GM12878 (cell line): ENCODE results near the gene SETBP1. TPM values are rescaled to one million over a fixed set of nuclear protein-coding genes. Genes with fewer than 3 reads are reported as not detected.

Source experiments
- ATAC-seq: fragments of 200-7000 bp; cut with Tn5 transposase; 3 replicates; pipeline ENCODE4 v1.9.1; 2020; ENCODE audit warnings: mild to moderate bottlenecking, moderate library complexity
- BruUV-seq: library from RNA; stranded (reverse); fragments of 400-500 nt; replicated peaks from 2 replicates; lab custom pipeline; 2021; lab: Mats Ljungman, UMichigan
- CTCF ChIA-PET: fragments of 300-600 bp; sonication (Branson Sonifier 250); formaldehyde crosslinking; extraction: SDS; loops from one replicate; lab custom pipeline; 2021; ENCODE audit warnings: inconsistent platforms; lab: Yijun Ruan, JAX
- POLR2A ChIA-PET: fragments of 350-600 bp; formaldehyde crosslinking; extraction: SDS; loops from one replicate; lab custom pipeline; 2021; ENCODE audit warnings: inconsistent platforms; lab: Charles Lee
- RAD21 ChIA-PET: fragments of 300-600 bp; sonication (Branson Sonifier 250); formaldehyde crosslinking; loops from one replicate; lab custom pipeline; 2023; ENCODE audit warnings: antibody characterized with exemption; ENCODE audit not compliant: unreplicated experiment; lab: Charles Lee
- SMC1A ChIA-PET: fragments of 300-600 bp; sonication (Branson Sonifier 250); formaldehyde crosslinking; loops from one replicate; lab custom pipeline; 2023; ENCODE audit not compliant: unreplicated experiment, uncharacterized antibody; lab: Charles Lee
- DNase-seq: peaks from one replicate; pipeline ENCODE4 v3.0.0-alpha.2; 2011; ENCODE audit warnings: low read depth, low spot score
- FAIRE-seq: peaks from 3 replicates; lab custom pipeline; 2011; peaks lifted over from hg19 to GRCh38; lab: Jason Lieb, UNC
- H2AFZ ChIP-seq: 2 replicates; pipeline ENCODE4 v1.6.0; 2011; ENCODE audit warnings: low read depth, low read length, control low read depth; ENCODE audit not compliant: control insufficient read depth
- H3K27ac ChIP-seq: 2 replicates; pipeline ENCODE4 v1.5.1; 2011; ENCODE audit warnings: control low read depth; ENCODE audit not compliant: control insufficient read depth, insufficient read depth
- H3K27me3 ChIP-seq, 2 experiments: replicated peaks in 1 of 2; 2 replicates each; pipeline versions ENCODE4 v1.6.0 to v1.6.1; 2011; ENCODE audit warnings: low read length in 1 of 2; ENCODE audit not compliant: control insufficient read depth in 2 of 2, insufficient read depth in 2 of 2
- H3K36me3 ChIP-seq, 2 experiments: 2 replicates each; pipeline ENCODE4 v1.5.1; 2011; ENCODE audit warnings: low read length in 1 of 2; ENCODE audit not compliant: control insufficient read depth in 2 of 2, insufficient read depth in 2 of 2
- H3K4me1 ChIP-seq: 2 replicates; pipeline ENCODE4 v1.6.1; 2011; ENCODE audit warnings: mild to moderate bottlenecking, low read length, moderate library complexity, mixed read lengths; ENCODE audit not compliant: control insufficient read depth, insufficient read depth
- H3K4me2 ChIP-seq: 2 replicates; pipeline ENCODE4 v1.6.0; 2011; ENCODE audit warnings: control low read depth; ENCODE audit not compliant: control insufficient read depth, insufficient read depth
- H3K4me3 ChIP-seq: fragments of 200-600 bp; sonication (generic); 2 replicates; pipeline ENCODE4 v1.5.1; 2016
- H3K79me2 ChIP-seq: 2 replicates; pipeline ENCODE4 v1.6.0; 2011; ENCODE audit warnings: low read length; ENCODE audit not compliant: control insufficient read depth, insufficient read depth
- H3K9ac ChIP-seq: 2 replicates; pipeline ENCODE4 v1.8.0; 2011; ENCODE audit warnings: low read length, control low read depth, mixed read lengths; ENCODE audit not compliant: control insufficient read depth, insufficient read depth
- H3K9me3 ChIP-seq: replicated peaks from 3 replicates; pipeline ENCODE4 v1.5.1; 2011; ENCODE audit warnings: mild to moderate bottlenecking, low read length; ENCODE audit not compliant: control insufficient read depth, insufficient read depth
- H4K20me1 ChIP-seq: 2 replicates; pipeline ENCODE4 v1.6.0; 2011; ENCODE audit not compliant: control insufficient read depth, insufficient read depth
- BCLAF1 ChIP-seq: fragments of 450-650 bp; IDR thresholded peaks from 2 replicates; pipeline ENCODE4 v1.6.1; 2017; ENCODE audit warnings: antibody characterized with exemption, mild to moderate bottlenecking, moderate library complexity
- DPF2 ChIP-seq: fragments of 450-650 bp; IDR thresholded peaks from 2 replicates; pipeline ENCODE4 v1.6.1; 2017; ENCODE audit warnings: mild to moderate bottlenecking
- E2F4 ChIP-seq: IDR thresholded peaks from 2 replicates; pipeline ENCODE4 v1.6.1; 2012; ENCODE audit warnings: low read depth, low read length, improper control_type of control experiment
- ELK1 ChIP-seq: IDR thresholded peaks from 2 replicates; pipeline ENCODE4 v1.6.1; 2012; ENCODE audit warnings: low read depth, low read length, improper control_type of control experiment
- EP300 ChIP-seq, 2 experiments: fragments of 150-350 bp in 1 of 2; IDR thresholded peaks; 2 replicates each; pipeline ENCODE4 v1.6.1; 2011 to 2012; ENCODE audit warnings: low read depth in 2 of 2, low read length in 2 of 2, borderline replicate concordance in 1 of 2, improper control_type of control experiment in 1 of 2, inconsistent platforms in 1 of 2; ENCODE audit not compliant: control insufficient read depth in 1 of 2
- ESRRA ChIP-seq: IDR thresholded peaks from 2 replicates; pipeline ENCODE4 v1.6.1; 2012; ENCODE audit warnings: mild to moderate bottlenecking, low read length, improper control_type of control experiment
- GATAD2B ChIP-seq: fragments of 450-650 bp; conservative IDR thresholded peaks from 2 replicates; pipeline ENCODE4 v1.6.1; 2017; ENCODE audit warnings: low read depth, mild to moderate bottlenecking, moderate library complexity
- NFXL1 ChIP-seq: fragments of 450-650 bp; IDR thresholded peaks from 2 replicates; pipeline ENCODE4 v1.6.1; 2017; ENCODE audit warnings: antibody characterized with exemption, mild to moderate bottlenecking, borderline replicate concordance
- PML ChIP-seq: IDR thresholded peaks from 2 replicates; pipeline ENCODE4 v1.6.1; 2012; ENCODE audit warnings: low read length, inconsistent platforms
- SKIL ChIP-seq: fragments of 450-650 bp; IDR thresholded peaks from 2 replicates; pipeline ENCODE4 v1.6.1; 2017; ENCODE audit warnings: mild to moderate bottlenecking, low read depth, inconsistent platforms; ENCODE audit not compliant: poor library complexity, severe bottlenecking
- SREBF1 ChIP-seq: IDR thresholded peaks from 2 replicates; pipeline ENCODE4 v1.6.1; 2012; ENCODE audit warnings: mild to moderate bottlenecking, low read length
- ZNF274 ChIP-seq: IDR thresholded peaks from one replicate; pipeline ENCODE4 v1.8.0; 2011; ENCODE audit not compliant: insufficient read length, insufficient read depth
- WGBS: methylation state at CpG from one replicate; pipeline ENCODE4 v1.1.6; 2016; ENCODE audit warnings: low lambda C conversion rate; ENCODE audit not compliant: insufficient replicate concordance, insufficient coverage; ENCODE audit errors: missing lambda C conversion rate; 5-methylcytosine and 5-hydroxymethylcytosine counted together
- in situ Hi-C: fragments of 300-500 bp; cut with MboI; formaldehyde crosslinking; loops from 9 replicates; pipeline ENCODE4 v1.14.3; 2018; ENCODE audit warnings: mixed read lengths
- intact Hi-C: fragments of 100-400 bp; cut with micrococcal nuclease; formaldehyde crosslinking; loops from one replicate; pipeline ENCODE4 v1.14.2; 2022; ENCODE audit not compliant: unreplicated experiment
- polyA plus RNA-seq, 11 experiments: library from polyadenylated mRNA; depleted of rRNA in 4 of 11; unstranded in 6 of 11; stranded (reverse) in 5 of 11; fragments of >200 nt; fragmentation: Nextera tagmentation in 4 of 11; fragmentation: Illumina TruSeq in 1 of 11; extraction: Ambion mirVana in 4 of 11; extraction: Trizol in 1 of 11; gene quantifications; 1 replicate in 1 of 11; 2 replicates in 10 of 11; pipeline versions ENCODE4 v1.2.1 to v1.2.3, GENCODE V29; 2011 to 2016; ENCODE audit warnings: inconsistent platforms in 2 of 11, missing spikeins in 2 of 11, low read depth in 1 of 11
- total RNA-seq, 4 experiments: library from RNA; depleted of rRNA in 3 of 4; stranded (reverse); fragments of >200 nt in 3 of 4; fragmentation: Illumina TruSeq in 1 of 4; extraction: Trizol in 1 of 4; gene quantifications; 2 replicates each; pipeline versions ENCODE4 v1.2.1 to v1.2.3, GENCODE V29; 2013 to 2021
- TF ChIP-seq, protein P1 (sequence below): IDR thresholded peaks from 2 replicates; pipeline ENCODE4 v1.6.1; 2011; ENCODE audit warnings: low read depth, low read length, improper control_type of control experiment, borderline replicate concordance

Gene SETBP1
- total and polyA plus RNA-seq, 10 of the 15 experiments (the other 5 are each of a cell fraction or from before 2014, with no cell fraction given): 0.99 to 29.7 (median 8.3) TPM

GRCh38 chr18:44801781-44802180 lies 121.1 kb downstream of the SETBP1 start:
- H3K4me1 ChIP-seq: peaks cover 40% of the 10 kb centered on the region
- no TSS peak for BruUV-seq
- no peaks in the 10 kb centered on the region for H3K27me3 ChIP-seq
- ChIA-PET SMC1A (interaction anchor here (0.7 to 4.0 kb wide), 10 partner anchors 15 to 109 kb away, joined by 3 to 21 read pairs (median 3); no protein-coding TSS in a partner anchor), RAD21 (interaction anchor here (0.8 to 2.4 kb wide), 7 partner anchors 16 to 395 kb away, joined by 3 to 7 read pairs (median 3); no protein-coding TSS in a partner anchor), CTCF (interaction anchor here (0.9 to 1.9 kb wide), 3 partner anchors 85 to 411 kb away, joined by 3 to 8 read pairs (median 4); no protein-coding TSS in a partner anchor), POLR2A (interaction anchor here (0.6 to 1.9 kb wide), 4 partner anchors 16 to 44 kb away, joined by 3 to 5 read pairs (median 4); no protein-coding TSS in a partner anchor)
- no peak overlapping the region for H3K4me3 ChIP-seq
- H4K20me1 ChIP-seq: no peaks in the 10 kb centered on the region
- FAIRE-seq (no peak), ATAC-seq (no peak), DNase-seq (no peak)
- in situ Hi-C loops (no loop called here), intact Hi-C loops (loop anchor here (2.0 to 5.0 kb wide), 3 partner anchors 25 to 86 kb away; no protein-coding TSS in a partner anchor)
- H2AFZ ChIP-seq: no peak overlapping the region
- H3K9me3 ChIP-seq: no peaks in the 10 kb centered on the region; the same call in 2 of the 3 replicates
- H3K27ac ChIP-seq: no peak overlapping the region
- no peaks in the 10 kb centered on the region for H3K79me2 ChIP-seq
- peaks cover 0 to 7% of the 10 kb centered on the region in 2 experiments; a peak in 1 of 4 replicates for H3K36me3 ChIP-seq
- no peak overlapping the region for H3K9ac ChIP-seq
- no peak overlapping the region for H3K4me2 ChIP-seq
- WGBS: 62% methylated on average over 2 of the region's 2 CpGs
- TF ChIP-seq ZNF274 (no peak), DPF2 (no peak), E2F4 (no peak), BCLAF1 (no peak), EP300 (IDR thresholded peaks at IDR 0.05; ENCODE audit: borderline replicate concordance in 1 of 2, control insufficient read depth in 1 of 2, low read depth in 2 of 2, low read length in 2 of 2) (no peak), SREBF1 (no peak), SKIL (no peak), GATAD2B (no peak), NFXL1 (no peak), ELK1 (no peak), ESRRA (no peak), PML (no peak)
- TF ChIP-seq, protein P1, sequence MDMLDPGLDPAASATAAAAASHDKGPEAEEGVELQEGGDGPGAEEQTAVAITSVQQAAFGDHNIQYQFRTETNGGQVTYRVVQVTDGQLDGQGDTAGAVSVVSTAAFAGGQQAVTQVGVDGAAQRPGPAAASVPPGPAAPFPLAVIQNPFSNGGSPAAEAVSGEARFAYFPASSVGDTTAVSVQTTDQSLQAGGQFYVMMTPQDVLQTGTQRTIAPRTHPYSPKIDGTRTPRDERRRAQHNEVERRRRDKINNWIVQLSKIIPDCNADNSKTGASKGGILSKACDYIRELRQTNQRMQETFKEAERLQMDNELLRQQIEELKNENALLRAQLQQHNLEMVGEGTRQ: no peak
